IMR-90 (cell line): Measurements from ENCODE around the gene VWDE. TPM values are rescaled to one million over a fixed set of nuclear protein-coding genes. Genes with fewer than 3 reads are reported as not detected.

ENCODE experiments used
- ATAC-seq: fragments of 200-7000 bp; cut with Tn5 transposase; 2 replicates; pipeline ENCODE4 v1.9.1; 2020; ENCODE audit warnings: low read depth, mild to moderate bottlenecking, moderate library complexity
- BruUV-seq: library from RNA; stranded (reverse); fragments of 400-500 nt; replicated peaks from 2 replicates; lab custom pipeline; 2021; lab: Mats Ljungman, UMichigan
- CTCF ChIA-PET: fragments of 300-600 bp; formaldehyde crosslinking; extraction: SDS; loops from one replicate; lab custom pipeline; 2021; ENCODE audit warnings: antibody characterized with exemption; lab: Yijun Ruan, JAX
- POLR2A ChIA-PET: fragments of 300-600 bp; sonication (Branson Sonifier 250); formaldehyde crosslinking; loops from one replicate; lab custom pipeline; 2022; ENCODE audit warnings: antibody characterized with exemption; ENCODE audit not compliant: unreplicated experiment; lab: Charles Lee
- DNase-seq: peaks from one replicate; pipeline ENCODE4 v3.0.0; 2013
- H2AFZ ChIP-seq: replicated peaks from 2 replicates; pipeline ENCODE3; 2013; ENCODE audit warnings: low read length, mild to moderate bottlenecking; ENCODE audit not compliant: poor library complexity
- H2AK5ac ChIP-seq: 2 replicates; pipeline ENCODE4 v1.6.1; 2013; ENCODE audit warnings: low read depth, low read length, inconsistent platforms
- H2AK9ac ChIP-seq: replicated peaks from 2 replicates; pipeline ENCODE3; 2013; ENCODE audit warnings: mild to moderate bottlenecking, low read depth, low read length, moderate library complexity; ENCODE audit not compliant: poor library complexity
- H2BK120ac ChIP-seq: 2 replicates; pipeline ENCODE4 v1.6.1; 2013; ENCODE audit warnings: low read depth, low read length, inconsistent platforms
- H2BK15ac ChIP-seq: 3 replicates; pipeline ENCODE4 v1.6.1; 2013; ENCODE audit warnings: low read depth, low read length, inconsistent platforms
- H2BK20ac ChIP-seq: 2 replicates; pipeline ENCODE4 v1.6.1; 2013; ENCODE audit warnings: low read depth, mild to moderate bottlenecking, inconsistent platforms, low read length, moderate library complexity
- H2BK5ac ChIP-seq: 2 replicates; pipeline ENCODE4 v1.6.1; 2013; ENCODE audit warnings: mild to moderate bottlenecking, low read depth, low read length, inconsistent platforms; ENCODE audit not compliant: poor library complexity, severe bottlenecking
- H3K14ac ChIP-seq: replicated peaks from 2 replicates; pipeline ENCODE4 v1.6.1; 2013; ENCODE audit warnings: low read depth, low read length, inconsistent platforms
- H3K18ac ChIP-seq: 2 replicates; pipeline ENCODE4 v1.6.1; 2013; ENCODE audit warnings: low read depth, low read length, control low read depth
- H3K23ac ChIP-seq: 2 replicates; pipeline ENCODE4 v1.6.1; 2013; ENCODE audit warnings: low read depth, low read length, inconsistent platforms
- H3K27ac ChIP-seq: 2 replicates; pipeline ENCODE4 v1.5.1; 2013; ENCODE audit warnings: mild to moderate bottlenecking, control low read depth, low read length; ENCODE audit not compliant: insufficient read depth
- H3K27me3 ChIP-seq: 2 replicates; pipeline ENCODE4 v1.6.1; 2013; ENCODE audit warnings: low read length; ENCODE audit not compliant: control insufficient read depth, insufficient read depth
- H3K36me3 ChIP-seq: 2 replicates; pipeline ENCODE4 v1.6.1; 2013; ENCODE audit warnings: low read length, mixed read lengths; ENCODE audit not compliant: control insufficient read depth, insufficient read depth
- H3K4ac ChIP-seq: 2 replicates; pipeline ENCODE4 v1.6.1; 2013; ENCODE audit warnings: low read depth, low read length, inconsistent platforms
- H3K4me1 ChIP-seq: 2 replicates; pipeline ENCODE4 v1.6.1; 2013; ENCODE audit warnings: low read length, mixed read lengths; ENCODE audit not compliant: control insufficient read depth, insufficient read depth
- H3K4me2 ChIP-seq: 2 replicates; pipeline ENCODE4 v1.6.1; 2013; ENCODE audit warnings: low read depth, mild to moderate bottlenecking, control low read depth, low read length, moderate library complexity
- H3K4me3 ChIP-seq: 2 replicates; pipeline ENCODE4 v1.5.1; 2013; ENCODE audit warnings: low read depth, mild to moderate bottlenecking, control low read depth, low read length, moderate library complexity; ENCODE audit not compliant: insufficient read depth
- H3K56ac ChIP-seq: 2 replicates; pipeline ENCODE4 v1.6.1; 2013; ENCODE audit warnings: low read length, inconsistent platforms; ENCODE audit not compliant: insufficient read depth; ENCODE audit errors: extremely low read depth
- H3K79me1 ChIP-seq, 2 experiments: 2 replicates each; pipeline ENCODE4 v1.6.1; 2013; ENCODE audit warnings: low read length in 2 of 2, inconsistent platforms in 1 of 2, low read depth in 1 of 2
- H3K9ac ChIP-seq: 2 replicates; pipeline ENCODE4 v1.6.1; 2013; ENCODE audit warnings: low read depth, low read length, control low read depth
- H3K9me1 ChIP-seq: 2 replicates; pipeline ENCODE4 v1.6.1; 2013; ENCODE audit warnings: low read length, inconsistent platforms; ENCODE audit not compliant: insufficient read depth
- H3K9me3 ChIP-seq: 2 replicates; pipeline ENCODE4 v1.6.1; 2013; ENCODE audit warnings: low read length; ENCODE audit not compliant: control insufficient read depth, insufficient read depth
- H4K20me1 ChIP-seq: 2 replicates; pipeline ENCODE4 v1.6.1; 2013; ENCODE audit warnings: low read length, inconsistent platforms; ENCODE audit not compliant: insufficient read depth
- H4K5ac ChIP-seq: 2 replicates; pipeline ENCODE4 v1.6.1; 2013; ENCODE audit warnings: mild to moderate bottlenecking, low read depth, low read length, control low read depth
- H4K8ac ChIP-seq, 2 experiments: 2 replicates each; pipeline ENCODE4 v1.6.1; 2013; ENCODE audit warnings: low read depth in 2 of 2, low read length in 2 of 2, control low read depth in 1 of 2, inconsistent platforms in 1 of 2
- H4K91ac ChIP-seq: 2 replicates; pipeline ENCODE4 v1.6.1; 2013; ENCODE audit warnings: low read depth, low read length, inconsistent platforms; ENCODE audit not compliant: insufficient read depth
- BHLHE40 ChIP-seq: fragments of 150-350 bp; IDR thresholded peaks from 2 replicates; pipeline ENCODE4 v1.6.1; 2016; ENCODE audit warnings: mild to moderate bottlenecking, low read depth, low read length
- CHD1 ChIP-seq: IDR thresholded peaks from 2 replicates; pipeline ENCODE4 v1.6.1; 2012; ENCODE audit warnings: low read depth, low read length, improper control_type of control experiment
- CTCF ChIP-seq: conservative IDR thresholded peaks from 2 replicates; pipeline ENCODE4 v1.5.1; 2012; ENCODE audit warnings: mild to moderate bottlenecking, low read depth, low read length, improper control_type of control experiment
- FOS ChIP-seq: fragments of 150-350 bp; IDR thresholded peaks from 2 replicates; pipeline ENCODE4 v1.6.1; 2016; ENCODE audit warnings: low read depth, low read length
- MXI1 ChIP-seq: IDR thresholded peaks from 2 replicates; pipeline ENCODE4 v1.6.1; 2012; ENCODE audit warnings: low read depth, mild to moderate bottlenecking, low read length, moderate library complexity, borderline replicate concordance
- RAD21 ChIP-seq: IDR thresholded peaks from 2 replicates; pipeline ENCODE4 v1.6.1; 2012; ENCODE audit warnings: low read length, improper control_type of control experiment
- USF2 ChIP-seq: fragments of 150-350 bp; IDR thresholded peaks from 2 replicates; pipeline ENCODE4 v1.6.1; 2017; ENCODE audit warnings: mild to moderate bottlenecking, antibody characterized with exemption, low read length, low read depth
- dilution Hi-C: fragments of 300-500 bp; cut with HindIII; formaldehyde crosslinking; loops from one replicate; pipeline ENCODE4 v1.14.3; 2018; ENCODE audit warnings: low sequenced_read_pairs; ENCODE audit not compliant: unreplicated experiment
- in situ Hi-C: fragments of 300-500 bp; cut with MboI; formaldehyde crosslinking; loops from 3 replicates; pipeline ENCODE4 v1.14.3; 2019; ENCODE audit warnings: low sequenced_read_pairs, inconsistent platforms, mixed read lengths
- intact Hi-C: fragments of 100-400 bp; cut with micrococcal nuclease; formaldehyde crosslinking; loops from 2 replicates; pipeline ENCODE4 v1.10.0; 2022
- polyA plus RNA-seq, 3 experiments: library from polyadenylated mRNA; depleted of rRNA; stranded (reverse); fragments of >200 nt; gene quantifications; 2 replicates each; pipeline ENCODE4 v1.2.3, GENCODE V29; 2012; ENCODE audit warnings: low replicate concordance in 1 of 3
- total RNA-seq: library from RNA; depleted of rRNA; stranded (reverse); fragments of >200 nt; gene quantifications from 2 replicates; pipeline ENCODE4 v1.2.3, GENCODE V29; 2012

Gene VWDE
- total and polyA plus RNA-seq, 2 of the 4 experiments (the other 2 are of a cell fraction) = 0.05 to 0.18 TPM

GRCh38 chr7:12418452-12418851 is 14.8 kb upstream of the VWDE start:
- in situ Hi-C loops (no loop called here), dilution Hi-C loops (no loop called here), intact Hi-C loops (no loop called here)
- H4K8ac ChIP-seq = no peak overlapping the region
- no peak overlapping the region for H3K4ac ChIP-seq
- no peak overlapping the region for H2BK120ac ChIP-seq
- H3K27me3 ChIP-seq = no peaks in the 10 kb centered on the region
- POLR2A ChIA-PET = no interaction called here
- H3K56ac ChIP-seq = no peak overlapping the region
- H3K23ac ChIP-seq = no peak overlapping the region
- TF ChIP-seq BHLHE40 (no peak), USF2 (no peak), CHD1 (no peak), MXI1 (no peak), RAD21 (no peak), FOS (no peak), CTCF (no peak)
- no peak overlapping the region for H3K4me2 ChIP-seq
- no peak overlapping the region for H3K9ac ChIP-seq
- no peak overlapping the region for H4K91ac ChIP-seq
- H2BK5ac ChIP-seq = no peak overlapping the region
- no peaks in the 10 kb centered on the region for H3K79me1 ChIP-seq
- H4K20me1 ChIP-seq = no peaks in the 10 kb centered on the region
- no peak overlapping the region for H2BK20ac ChIP-seq
- H3K36me3 ChIP-seq = no peaks in the 10 kb centered on the region
- no peak overlapping the region for H2AK9ac ChIP-seq
- no peaks in the 10 kb centered on the region for H3K9me1 ChIP-seq
- H4K5ac ChIP-seq = no peak overlapping the region
- CTCF ChIA-PET = no interaction called here
- no TSS peak for BruUV-seq
- H2BK15ac ChIP-seq = no peak overlapping the region
- H3K14ac ChIP-seq = no peak overlapping the region
- no peak overlapping the region for H2AFZ ChIP-seq
- no peaks in the 10 kb centered on the region for H3K9me3 ChIP-seq
- no peak overlapping the region for H2AK5ac ChIP-seq
- H3K4me3 ChIP-seq = no peak overlapping the region
- ATAC-seq (no peak), DNase-seq (no peak)
- H3K18ac ChIP-seq = no peak overlapping the region
- H3K4me1 ChIP-seq = no peaks in the 10 kb centered on the region
- H3K27ac ChIP-seq = no peak overlapping the region
